K562 (cell line): ENCODE data around the gene RHEB. TPM values are rescaled to one million over a fixed set of nuclear protein-coding genes. Genes with fewer than 3 reads are reported as not detected.

Experiments
- ATAC-seq: fragments of 200-7000 bp; cut with Tn5 transposase; 3 replicates; pipeline ENCODE4 v1.9.1; 2020; ENCODE audit warnings: moderate library complexity
- BruUV-seq: library from RNA; stranded (reverse); fragments of 400-500 nt; replicated peaks from 2 replicates; lab custom pipeline; 2021; lab: Mats Ljungman, UMichigan
- CTCF ChIA-PET: fragments of 300-600 bp; formaldehyde crosslinking; extraction: SDS; loops from one replicate; lab custom pipeline; 2021; ENCODE audit warnings: low intra/inter-chr PET ratio; lab: Yijun Ruan, JAX
- POLR2A ChIA-PET: fragments of 300-600, 350-650 bp; sonication (Branson Sonifier 250); formaldehyde crosslinking; extraction: SDS; loops from one replicate; lab custom pipeline; 2021; ENCODE audit warnings: antibody characterized with exemption, inconsistent platforms; lab: Yijun Ruan, JAX
- DNase-seq, 4 experiments: peaks; one replicate each; pipeline versions ENCODE4 v3.0.0 to v3.0.0-alpha.2; 2011 to 2018; ENCODE audit warnings: low spot score in 3 of 4, mixed read lengths in 3 of 4; ENCODE audit errors: extremely low read depth in 1 of 4
- FAIRE-seq: peaks from 2 replicates; lab custom pipeline; 2011; peaks lifted over from hg19 to GRCh38; lab: Jason Lieb, UNC
- H2AFZ ChIP-seq: 2 replicates; pipeline ENCODE4 v1.6.0; 2011; ENCODE audit warnings: low read depth, low read length, control low read depth, inconsistent platforms
- H3K27ac ChIP-seq: fragments of 200-600 bp; 3 replicates; pipeline ENCODE4 v1.8.0; 2011; ENCODE audit warnings: low read depth, mild to moderate bottlenecking, control low read depth, inconsistent platforms, low read length, moderate library complexity, mixed read lengths; ENCODE audit errors: extremely low read depth
- H3K27me3 ChIP-seq, 2 experiments: fragments of 300-600 bp in 1 of 2; 2 replicates in 1 of 2; 3 replicates in 1 of 2; pipeline versions ENCODE4 v1.6.0 to v1.8.0; 2011; ENCODE audit warnings: inconsistent platforms in 2 of 2, low read length in 2 of 2, mild to moderate bottlenecking in 1 of 2, mixed read lengths in 1 of 2, moderate library complexity in 1 of 2; ENCODE audit not compliant: control insufficient read depth in 2 of 2, insufficient read depth in 2 of 2
- H3K36me3 ChIP-seq: fragments of 300-600 bp; 3 replicates; pipeline ENCODE4 v1.8.0; 2011; ENCODE audit warnings: mild to moderate bottlenecking, low read length, inconsistent platforms; ENCODE audit not compliant: control insufficient read depth, insufficient read depth
- H3K4me1 ChIP-seq, 2 experiments: fragments of 200-600 bp in 1 of 2; replicated peaks in 1 of 2; 2 replicates in 1 of 2; 3 replicates in 1 of 2; pipeline versions ENCODE4 v1.5.1 to v1.8.0; 2011; ENCODE audit warnings: inconsistent platforms in 2 of 2, low read length in 2 of 2, mild to moderate bottlenecking in 1 of 2, mixed read lengths in 1 of 2, moderate library complexity in 1 of 2; ENCODE audit not compliant: control insufficient read depth in 2 of 2, insufficient read depth in 2 of 2
- H3K4me2 ChIP-seq: 2 replicates; pipeline ENCODE4 v1.6.1; 2011; ENCODE audit warnings: low read length, control low read depth, inconsistent platforms, mixed read lengths; ENCODE audit not compliant: insufficient read depth
- H3K4me3 ChIP-seq: fragments of 200-600 bp; sonication (generic), shearing (Covaris generic); 2 replicates; pipeline ENCODE4 v1.5.1; 2016; ENCODE audit warnings: control low read depth, inconsistent platforms
- H3K79me2 ChIP-seq: fragments of 200-600 bp; 3 replicates; pipeline ENCODE4 v1.8.0; 2011; ENCODE audit warnings: low read length, inconsistent platforms; ENCODE audit not compliant: control insufficient read depth, insufficient read depth
- H3K9ac ChIP-seq, 2 experiments: 2 replicates each; pipeline versions ENCODE4 v1.6.0 to v1.6.1; 2011; ENCODE audit warnings: low read depth in 2 of 2, low read length in 2 of 2, control low read depth in 1 of 2, inconsistent platforms in 1 of 2, mild to moderate bottlenecking in 1 of 2, mixed read lengths in 1 of 2; ENCODE audit not compliant: insufficient read depth in 1 of 2
- H3K9me1 ChIP-seq: one replicate; pipeline ENCODE4 v1.6.0; 2011; ENCODE audit warnings: inconsistent platforms, mild to moderate bottlenecking, low read length, moderate library complexity; ENCODE audit not compliant: control insufficient read depth, insufficient read depth
- H3K9me3 ChIP-seq: replicated peaks from 2 replicates; pipeline ENCODE4 v1.5.1; 2011; ENCODE audit warnings: low read depth, low read length, inconsistent platforms; ENCODE audit not compliant: control insufficient read depth, insufficient read depth
- H4K20me1 ChIP-seq: replicated peaks from 2 replicates; pipeline ENCODE4 v1.6.1; 2011; ENCODE audit warnings: low read length, inconsistent platforms, mixed read lengths; ENCODE audit not compliant: control insufficient read depth, insufficient read depth
- ATF1 ChIP-seq, 2 experiments: fragments of 450-650 bp in 1 of 2; IDR thresholded peaks; 2 replicates each; pipeline ENCODE4 v1.6.1; 2016; ENCODE audit warnings: missing compliant biosample characterization in 1 of 2, missing genetic modification characterization in 1 of 2
- BRD4 ChIP-seq: fragments of 200-600 bp; sonication (generic); IDR thresholded peaks from 2 replicates; pipeline ENCODE4 v1.6.1; 2017; ENCODE audit warnings: inconsistent platforms
- CREBBP ChIP-seq: IDR thresholded peaks from one replicate; pipeline ENCODE4 v1.6.1; 2012; ENCODE audit warnings: low read depth, mild to moderate bottlenecking, control low read depth, inconsistent platforms, low read length
- HNRNPH1 ChIP-seq: fragments of 200-400 bp; formaldehyde crosslinking; optimal IDR thresholded peaks from 2 replicates; pipeline ENCODE3; 2017; ENCODE audit warnings: low read depth, mild to moderate bottlenecking, low read length, moderate library complexity
- HNRNPL ChIP-seq: fragments of 200-400 bp; formaldehyde crosslinking; IDR thresholded peaks from 2 replicates; pipeline ENCODE4 v1.6.1; 2017; ENCODE audit warnings: low read depth, mild to moderate bottlenecking, low read length
- KAT7 ChIP-seq: sonication (generic); formaldehyde crosslinking; IDR thresholded peaks from 2 replicates; pipeline ENCODE4 v1.8.0; 2022; ENCODE audit warnings: missing genetic modification reagents, mild to moderate bottlenecking, borderline replicate concordance
- MYBL2 ChIP-seq, 2 experiments: fragments of 450-650 bp in 1 of 2; sonication (generic) in 1 of 2; formaldehyde crosslinking in 1 of 2; IDR thresholded peaks; 2 replicates each; pipeline versions ENCODE4 v1.6.1 to v1.8.1; 2017 to 2022; ENCODE audit warnings: borderline replicate concordance in 1 of 2, inconsistent platforms in 1 of 2, low read depth in 1 of 2, mild to moderate bottlenecking in 1 of 2, missing genetic modification reagents in 1 of 2, moderate library complexity in 1 of 2
- NCOR1 ChIP-seq: fragments of 450-650 bp; IDR thresholded peaks from 2 replicates; pipeline ENCODE4 v1.6.1; 2016; ENCODE audit warnings: mild to moderate bottlenecking, moderate library complexity
- SETDB1 ChIP-seq: IDR thresholded peaks from one replicate; pipeline ENCODE4 v1.6.1; 2012; ENCODE audit warnings: low read length, control low read depth, inconsistent platforms
- TAF1 ChIP-seq: IDR thresholded peaks from 2 replicates; pipeline ENCODE4 v1.6.1; 2011; ENCODE audit warnings: mild to moderate bottlenecking, low read length, moderate library complexity; ENCODE audit not compliant: insufficient read depth, control insufficient read depth, severe bottlenecking; ENCODE audit errors: extremely low read depth
- VEZF1 ChIP-seq: fragments of 200-800 bp; sonication (Bioruptor generic); IDR thresholded peaks from 2 replicates; pipeline ENCODE4 v1.6.1; 2017; ENCODE audit warnings: missing genetic modification characterization, missing compliant biosample characterization
- WHSC1 ChIP-seq: IDR thresholded peaks from one replicate; pipeline ENCODE4 v1.6.1; 2012; ENCODE audit warnings: low read length, control low read depth, inconsistent platforms
- ZNF217 ChIP-seq: sonication (generic); formaldehyde crosslinking; IDR thresholded peaks from 2 replicates; pipeline ENCODE4 v1.8.0; 2022; ENCODE audit warnings: mild to moderate bottlenecking, missing genetic modification reagents
- ZNF316 ChIP-seq: fragments of 450-650 bp; IDR thresholded peaks from 2 replicates; pipeline ENCODE4 v1.6.1; 2016
- ZNF436 ChIP-seq: fragments of 250-450, 450-650 bp; sonication (Bioruptor Pico); formaldehyde crosslinking; IDR thresholded peaks from 2 replicates; pipeline ENCODE4 v1.7.0; 2020; ENCODE audit warnings: mild to moderate bottlenecking
- ZNF695 ChIP-seq: fragments of 450-650 bp; formaldehyde crosslinking; IDR thresholded peaks from 2 replicates; pipeline ENCODE4 v1.4.0; 2020; ENCODE audit warnings: mild to moderate bottlenecking, moderate library complexity
- ZNF77 ChIP-seq: fragments of 250-450 bp; sonication (Bioruptor Pico); IDR thresholded peaks from 2 replicates; pipeline ENCODE4 v1.5.0; 2020
- WGBS: fragments of 100-300 bp; shearing (Covaris generic); methylation state at CpG from one replicate; pipeline ENCODE4 v1.1.6; 2016; ENCODE audit warnings: low coverage, mixed read lengths; ENCODE audit not compliant: insufficient coverage; ENCODE audit errors: missing lambda C conversion rate; 5-methylcytosine and 5-hydroxymethylcytosine counted together
- in situ Hi-C: fragments of 300-500 bp; cut with MboI; formaldehyde crosslinking; loops from 4 replicates; pipeline ENCODE4 v1.15.0; 2018; ENCODE audit warnings: inconsistent platforms, mixed read lengths
- intact Hi-C: fragments of 100-400 bp; cut with micrococcal nuclease; formaldehyde crosslinking; loops from 2 replicates; pipeline ENCODE4 v1.14.2; 2022
- polyA plus RNA-seq, 8 experiments: library from polyadenylated mRNA; depleted of rRNA in 4 of 8; stranded (reverse) in 5 of 8; unstranded in 3 of 8; fragments of >200 nt; fragmentation: Nextera tagmentation in 2 of 8; fragmentation: Illumina TruSeq in 1 of 8; extraction: Ambion mirVana in 2 of 8; extraction: Trizol in 1 of 8; gene quantifications; 2 replicates each; pipeline versions ENCODE4 v1.2.1 to v1.2.3, GENCODE V29; 2011 to 2014; ENCODE audit warnings: inconsistent platforms in 1 of 8, missing spikeins in 1 of 8
- total RNA-seq, 7 experiments: library from RNA; depleted of rRNA in 6 of 7; stranded (reverse); fragments of >200 nt in 6 of 7; fragmentation: Illumina TruSeq in 2 of 7; extraction: Trizol in 2 of 7; gene quantifications; 2 replicates each; pipeline versions ENCODE4 v1.2.1 to v1.2.3, GENCODE V29; 2011 to 2021; ENCODE audit warnings: low replicate concordance in 1 of 7

Gene RHEB
- total and polyA plus RNA-seq, 9 of the 15 experiments (the other 6 are each of a cell fraction or from before 2014, with no cell fraction given): 28.5 to 249 (median 182) TPM

- no peak for FAIRE-seq
These were observed 29.1 kb downstream of the RHEB start for GRCh38 chr7:151490456-151491105.

More at GRCh38 chr7:151490456-151491105, 29.1 kb downstream of the RHEB start:
- ChIA-PET CTCF (no interaction called here), POLR2A (interaction anchor here (0.6 to 1.5 kb wide), 7 partner anchors 9 to 1182 kb away, joined by 3 to 5 read pairs (median 4); no protein-coding TSS in a partner anchor)
- no peak overlapping the region for H2AFZ ChIP-seq
- peaks cover 16% of the 10 kb centered on the region for H4K20me1 ChIP-seq
- H3K9me3 ChIP-seq: no peaks in the 10 kb centered on the region
- H3K4me2 ChIP-seq: no peak overlapping the region
- TSS peak; percentile 16 for BruUV-seq
- no peaks in the 10 kb centered on the region for H3K27me3 ChIP-seq
- no peak for TF ChIP-seq BRD4
- no peak for TF ChIP-seq HNRNPL
- no peak for TF ChIP-seq ATF1 (CRISPR knock-in tag; IDR thresholded peaks at IDR 0.05)
- TF ChIP-seq ATF1 (tag; IDR thresholded peaks at IDR 0.05): no peak
- no peak for TF ChIP-seq NCOR1
- no peak for TF ChIP-seq MYBL2 (IDR thresholded peaks at IDR 0.05; ENCODE audit: low read depth)
- no peak for TF ChIP-seq MYBL2 (CRISPR knock-in tag; IDR thresholded peaks at IDR 0.05; ENCODE audit: borderline replicate concordance)
- no peak for TF ChIP-seq ZNF436 (CRISPR knock-in tag)
- TF ChIP-seq SETDB1: no peak
- TF ChIP-seq TAF1: no peak
- TF ChIP-seq ZNF316: no peak
- no peak for TF ChIP-seq HNRNPH1
- no peak for TF ChIP-seq CREBBP
- no peak for TF ChIP-seq ZNF77 (CRISPR knock-in tag)
- TF ChIP-seq ZNF695 (CRISPR knock-in tag): no peak
- TF ChIP-seq ZNF217 (CRISPR knock-in tag): no peak
- no peak for TF ChIP-seq KAT7 (CRISPR knock-in tag)
- TF ChIP-seq WHSC1: no peak
- no peak for TF ChIP-seq VEZF1 (CRISPR knock-in tag)
- H3K4me3 ChIP-seq: no peak overlapping the region
- peaks cover under 1 to 5% of the 10 kb centered on the region in 2 experiments; a peak in 4 of 5 replicates for H3K4me1 ChIP-seq
- DNase-seq (no peak), ATAC-seq (no peak)
- WGBS: 87% methylated on average over 4 of the region's 4 CpGs
- H3K36me3 ChIP-seq: peaks cover 65% of the 10 kb centered on the region
- peaks cover 4% of the 10 kb centered on the region for H3K9me1 ChIP-seq
- no peak overlapping the region for H3K9ac ChIP-seq
- H3K27ac ChIP-seq: no peak overlapping the region
- intact Hi-C loops: no loop called here
- in situ Hi-C loops: no loop called here
- H3K79me2 ChIP-seq: peaks cover 84% of the 10 kb centered on the region
